Eye (tissue), 1 donor: ENCODE data around the gene PEDS1.
A peak's percentile ranks its signal among the peaks of the same experiment; 100 is the strongest.
"Not testable (repeated sequence)": the region's sequence is repeated elsewhere in the genome, so short reads cannot be mapped to it uniquely, and the experiment has no call there.

Experiments used
- DNase-seq: peaks from one replicate; pipeline ENCODE4 v3.0.0-alpha.2; 2015

Gene PEDS1

DNA sequence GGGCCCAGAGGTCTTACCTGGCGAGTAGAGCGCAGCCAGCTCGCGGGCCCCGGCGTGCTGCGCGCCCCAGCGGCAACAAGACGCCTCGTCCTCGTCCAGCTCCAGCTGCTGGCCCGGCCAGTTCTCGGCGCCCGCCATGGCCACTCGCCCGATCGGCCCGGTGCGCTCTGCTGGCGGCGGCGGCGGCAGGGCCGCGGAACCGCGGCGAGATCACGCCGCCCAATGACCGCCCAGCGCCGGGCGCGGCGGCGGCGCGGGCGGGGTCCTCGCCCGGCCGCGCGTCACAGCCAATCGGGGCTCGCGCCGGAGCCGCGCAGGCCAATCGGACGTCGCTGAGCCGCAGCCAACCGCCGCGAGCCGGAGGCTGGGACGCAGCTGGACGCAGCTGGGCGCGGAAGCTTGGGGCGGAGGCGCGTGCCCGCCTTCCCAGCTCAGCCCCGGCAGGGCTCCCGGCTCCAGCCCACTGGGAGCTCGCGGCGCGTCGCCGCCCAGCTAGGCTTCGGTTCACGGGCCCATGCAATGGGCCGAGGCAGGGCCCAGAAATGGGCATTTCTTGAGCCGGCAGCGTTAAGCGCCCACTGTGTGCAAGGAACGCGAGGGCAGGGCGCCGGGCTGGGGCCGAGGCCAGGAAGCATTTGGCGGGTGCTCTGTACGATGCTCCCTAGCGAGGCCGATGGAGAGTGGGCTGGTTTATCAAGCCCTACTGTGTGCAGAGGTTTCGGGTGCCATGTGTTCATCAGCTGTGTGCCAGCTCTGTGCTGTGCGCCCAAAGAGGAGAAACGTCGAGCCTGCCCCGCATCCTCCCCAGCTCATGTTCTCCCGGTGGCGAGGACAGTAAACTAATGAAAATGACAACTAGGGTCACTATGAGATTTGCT, at the start of gene PEDS1:
Gene PEDS1 (minus strand): TSS at position 224 of the 878 bp plus-strand sequence. CDS start 86 bp downstream, at position 138.
- peak; percentile 95 for DNase-seq

DNA sequence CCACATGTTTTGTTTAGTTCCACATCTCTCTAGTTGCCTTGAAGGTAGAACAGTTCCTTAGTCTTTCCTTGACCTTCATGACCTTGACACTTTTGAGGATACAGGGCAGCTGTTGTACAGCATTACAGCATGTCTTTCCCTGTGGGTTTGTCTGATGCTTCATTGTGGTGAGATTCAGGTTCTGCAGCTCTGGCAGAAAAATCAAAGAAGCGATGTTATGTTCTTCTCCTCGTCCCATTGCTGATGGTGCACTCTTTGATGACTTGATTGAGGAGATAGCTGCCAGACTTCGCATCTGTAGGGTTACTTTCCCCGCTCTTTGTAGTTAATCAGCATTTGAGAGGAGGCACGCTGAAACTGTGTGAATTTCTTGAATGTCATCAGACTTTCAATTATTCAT, 49.2 kb upstream of the PEDS1 start:
- no peak for DNase-seq

DNA sequence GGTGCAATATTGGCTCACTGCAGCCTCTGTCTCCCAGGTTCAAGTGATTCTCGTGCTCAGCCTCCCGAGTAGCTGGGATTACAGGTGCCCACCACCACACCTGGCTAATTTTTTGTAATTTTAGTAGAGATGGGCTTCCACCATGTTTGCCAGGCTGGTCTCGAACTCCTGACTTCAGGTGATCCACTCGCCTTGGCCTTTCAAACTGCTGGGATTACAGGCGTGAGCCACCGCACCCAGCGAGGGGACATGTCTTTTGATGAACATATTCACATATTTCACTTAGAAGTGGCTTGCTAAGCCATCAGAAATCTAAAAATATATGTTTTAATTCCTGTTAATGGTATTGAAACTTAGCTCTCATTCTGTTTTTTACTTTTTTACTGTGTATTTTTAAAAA, 48.2 kb upstream of the PEDS1 start:
- not testable (repeated sequence) for DNase-seq

DNA sequence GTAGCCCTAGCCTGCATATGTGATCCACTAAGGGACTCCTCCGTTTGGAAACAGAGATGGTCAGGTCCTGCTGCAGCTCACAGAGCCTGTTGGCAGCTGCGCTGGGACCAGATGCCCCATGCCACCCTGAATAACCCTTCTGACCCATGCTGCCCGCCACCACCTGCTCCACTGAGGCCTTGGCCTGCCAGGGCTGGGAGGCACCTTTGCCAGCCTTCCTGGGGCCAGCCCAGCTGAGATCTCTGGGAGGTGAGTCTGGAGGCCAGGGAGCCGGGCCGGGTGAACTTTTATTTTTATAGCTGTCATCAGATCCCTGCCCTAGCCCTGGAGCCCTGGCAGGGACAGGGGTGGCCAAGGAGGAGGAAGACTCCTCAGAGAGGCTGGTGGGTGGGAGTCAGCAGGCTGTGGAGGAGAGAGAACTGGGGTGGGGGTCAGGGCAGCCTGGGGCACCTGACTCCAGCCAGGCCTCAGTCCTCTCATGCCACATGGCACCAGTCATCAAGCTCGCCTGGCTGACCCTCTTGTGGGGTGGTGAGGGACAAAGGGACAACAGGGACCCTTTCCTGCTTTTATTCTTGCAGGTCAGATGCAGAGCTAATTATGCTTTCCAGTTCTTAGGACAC, 47.1 kb upstream of the PEDS1 start:
- DNase-seq: no peak

DNA sequence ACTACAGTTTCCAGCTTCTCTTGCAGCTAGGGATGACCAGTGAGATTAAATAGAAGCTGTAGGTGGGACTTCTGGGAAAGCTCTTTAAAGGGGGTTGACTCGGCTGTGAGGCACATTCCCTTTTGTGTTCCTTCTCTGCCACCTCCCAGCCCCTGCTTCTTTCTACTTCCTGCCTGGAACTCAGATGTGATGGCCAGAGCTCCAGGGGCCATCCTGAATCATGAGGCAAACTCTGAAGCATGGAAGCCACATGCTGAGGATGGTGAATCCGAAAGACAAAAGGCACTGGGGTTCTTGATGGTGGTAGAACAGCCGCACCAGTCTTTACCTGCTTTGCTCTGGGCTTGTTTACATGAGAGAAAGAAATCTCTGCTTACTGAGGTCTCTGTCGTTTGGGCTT, 46.2 kb upstream of the PEDS1 start:
- no peak for DNase-seq

DNA sequence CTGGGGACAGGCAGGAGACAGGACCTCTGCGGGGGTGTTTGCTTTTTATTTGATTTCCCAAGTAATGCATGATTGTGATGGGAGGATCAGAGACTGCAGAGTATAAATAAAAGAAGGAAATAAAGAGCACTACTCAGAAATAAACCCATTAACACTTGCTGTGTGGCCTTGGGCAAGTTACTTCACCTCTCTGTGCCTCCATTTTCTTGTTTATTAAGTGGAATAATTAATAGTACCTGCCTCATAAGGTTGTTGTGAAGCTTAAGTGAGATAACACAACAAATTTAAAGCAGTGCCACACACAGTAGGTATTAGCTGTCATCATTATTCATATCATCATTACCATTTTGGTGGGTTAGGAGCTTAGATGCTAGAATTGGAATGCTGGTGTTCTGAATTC, 45.2 kb upstream of the PEDS1 start:
- DNase-seq: no peak

DNA sequence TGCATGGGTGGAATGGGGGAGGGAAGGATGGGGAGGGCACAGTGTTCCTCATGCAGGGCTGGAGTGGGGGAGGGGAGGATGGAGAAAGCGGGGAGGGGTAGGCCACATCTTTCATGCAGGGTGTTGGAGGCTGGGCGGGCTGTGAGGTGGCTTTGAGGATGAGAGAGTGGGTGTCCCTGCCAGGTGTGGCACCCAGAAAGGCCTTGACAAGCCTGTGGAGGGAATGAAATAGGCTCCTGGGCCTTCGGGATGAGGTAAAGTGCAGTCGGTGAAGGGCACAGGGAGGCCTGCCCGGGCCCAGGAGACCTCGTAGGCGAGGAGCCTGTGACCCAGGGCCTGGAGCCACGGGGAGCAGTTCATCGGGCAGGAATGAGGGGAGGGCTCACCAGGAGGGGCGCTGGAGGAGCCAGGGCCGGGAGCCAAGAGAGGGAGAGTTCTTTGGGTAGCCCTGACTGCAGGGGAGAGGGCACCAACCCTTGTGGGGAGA, 44.7 kb upstream of the PEDS1 start:
- no peak for DNase-seq

DNA sequence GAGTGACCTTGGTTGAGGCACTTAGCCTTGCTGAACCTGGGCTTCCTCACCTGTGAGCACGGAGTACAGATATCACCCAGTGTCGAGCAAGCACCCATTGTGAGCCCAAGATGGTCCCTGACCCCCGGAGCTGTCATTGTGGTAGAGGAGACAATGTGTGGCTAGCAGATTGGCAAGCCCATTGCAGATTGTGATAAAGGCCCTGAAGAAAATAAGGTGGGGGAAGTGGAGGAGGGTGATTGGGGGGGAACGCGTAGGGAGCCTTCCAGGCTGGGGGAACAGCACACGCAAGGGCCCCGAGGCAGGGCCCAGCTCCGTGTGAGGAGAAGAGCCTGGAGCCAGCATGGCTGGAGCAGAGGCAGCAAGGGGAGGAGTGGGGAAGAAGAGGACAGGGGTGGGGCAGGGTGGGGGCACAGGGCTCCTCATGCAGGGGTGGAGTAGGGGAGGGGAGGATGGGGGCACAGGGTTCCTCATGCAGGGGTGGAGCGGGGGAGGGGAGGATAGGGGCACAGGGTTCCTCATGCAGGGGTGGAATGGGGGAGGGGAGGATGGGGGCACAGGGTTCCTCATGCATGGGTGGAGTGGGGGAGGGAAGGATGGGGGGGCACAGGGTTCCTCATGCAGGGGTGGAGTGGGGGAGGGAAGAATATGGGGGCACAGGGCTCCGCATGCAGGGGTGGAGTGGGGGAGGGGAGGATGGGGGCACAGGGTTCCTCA, 44.1 kb upstream of the PEDS1 start:
- DNase-seq: no peak

DNA sequence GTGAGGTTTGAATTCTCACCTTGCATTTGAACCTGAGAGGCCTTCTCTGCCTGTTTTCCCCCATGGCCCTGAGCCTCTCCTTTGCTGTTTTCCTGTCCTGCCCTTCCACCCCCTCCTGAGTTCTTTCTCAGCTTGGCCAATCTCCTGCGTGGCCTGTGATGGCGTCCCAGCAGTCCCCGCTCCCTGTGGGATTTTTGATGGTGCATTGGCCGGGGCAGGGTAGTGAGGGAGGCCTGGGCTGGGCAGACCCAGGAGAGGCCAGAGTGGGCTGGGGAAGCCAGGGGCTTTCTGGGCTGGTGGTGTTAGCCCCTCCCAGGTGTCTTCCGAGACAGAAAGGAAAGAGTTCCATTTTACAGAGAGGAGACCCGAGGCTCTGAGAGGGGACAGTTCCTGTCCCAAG, 43.4 kb upstream of the PEDS1 start:
- DNase-seq: no peak

DNA sequence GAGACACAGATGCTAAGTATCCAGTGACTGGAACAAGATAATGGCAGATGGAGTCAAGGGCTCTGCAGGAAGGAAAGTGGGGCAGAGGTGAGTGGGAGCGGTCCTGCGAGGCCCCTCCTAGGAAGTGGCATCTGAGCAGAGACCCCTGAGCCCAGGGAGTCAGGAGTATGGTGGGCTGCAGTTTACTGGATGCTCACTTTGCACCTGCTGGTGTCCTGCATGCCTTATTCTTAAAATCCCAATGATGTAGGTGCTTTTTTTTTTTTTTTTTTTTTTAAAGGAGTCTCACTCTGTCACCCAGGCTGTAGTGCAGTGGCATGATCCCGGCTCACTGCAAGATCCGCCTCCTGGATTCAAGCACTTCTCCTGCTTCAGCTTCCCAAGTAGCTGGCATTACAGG, 42.7 kb upstream of the PEDS1 start:
- no peak for DNase-seq

DNA sequence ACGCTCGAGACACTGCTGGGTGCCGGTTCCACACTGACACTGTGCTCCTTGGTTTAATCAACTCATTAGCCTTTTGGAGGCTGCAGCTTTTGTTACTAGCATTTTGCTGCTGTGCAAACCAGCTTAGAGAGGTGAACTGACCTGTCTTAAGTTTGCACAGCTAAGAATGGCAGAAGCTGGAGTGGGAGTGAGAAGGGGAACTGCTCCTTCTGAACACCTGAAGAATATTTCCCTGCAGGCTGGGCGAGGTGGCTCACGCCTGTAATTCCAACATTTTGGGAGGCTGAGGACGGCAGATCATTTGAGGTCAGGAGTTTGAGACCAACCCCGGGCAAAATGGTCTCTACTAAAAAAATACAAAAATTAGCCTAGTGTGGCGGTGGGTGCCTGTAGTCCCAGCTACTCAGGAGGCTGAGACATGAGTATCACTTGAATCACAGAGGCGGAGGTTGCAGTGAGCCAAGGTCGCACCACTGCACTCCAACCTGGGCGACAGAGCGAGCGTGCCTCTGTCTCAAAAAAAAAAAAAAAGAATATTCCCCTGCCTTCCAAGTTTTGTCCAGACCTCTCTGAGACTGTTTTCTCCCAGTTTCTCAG, 42.1 kb upstream of the PEDS1 start:
- no peak for DNase-seq

DNA sequence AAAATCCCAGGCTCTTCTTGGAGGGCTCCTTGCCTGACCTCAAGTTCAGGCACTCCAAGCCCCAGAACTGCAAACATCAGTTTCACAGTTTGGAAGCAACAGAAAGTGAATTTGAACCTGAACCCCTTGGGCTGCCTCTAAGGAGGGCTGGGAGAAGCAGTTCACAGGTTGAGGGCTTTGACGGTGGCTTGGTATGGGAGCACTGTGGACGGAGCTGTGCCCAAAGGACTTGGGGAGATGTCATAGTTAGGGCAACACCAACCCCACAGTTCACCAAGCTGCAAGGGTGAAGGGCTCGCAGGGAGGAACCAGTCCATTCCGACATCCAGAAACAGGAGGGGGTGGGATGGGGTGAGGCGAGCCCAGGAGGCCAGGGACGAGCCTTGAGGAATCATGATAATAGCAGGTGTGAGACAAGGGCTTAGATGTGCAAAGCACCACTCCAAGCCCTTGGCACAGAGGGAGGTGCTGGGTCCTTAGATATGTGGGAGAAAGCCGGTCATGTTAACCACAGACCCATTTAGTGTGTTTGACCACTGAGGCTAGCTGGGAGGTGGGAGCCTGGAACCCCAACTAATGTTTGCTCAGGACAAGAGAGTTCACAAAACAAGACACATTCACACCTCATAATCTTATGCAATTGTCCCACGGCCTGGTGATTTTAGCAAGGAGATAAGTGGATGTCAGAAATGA, 41.5 kb upstream of the PEDS1 start:
- DNase-seq: no peak

DNA sequence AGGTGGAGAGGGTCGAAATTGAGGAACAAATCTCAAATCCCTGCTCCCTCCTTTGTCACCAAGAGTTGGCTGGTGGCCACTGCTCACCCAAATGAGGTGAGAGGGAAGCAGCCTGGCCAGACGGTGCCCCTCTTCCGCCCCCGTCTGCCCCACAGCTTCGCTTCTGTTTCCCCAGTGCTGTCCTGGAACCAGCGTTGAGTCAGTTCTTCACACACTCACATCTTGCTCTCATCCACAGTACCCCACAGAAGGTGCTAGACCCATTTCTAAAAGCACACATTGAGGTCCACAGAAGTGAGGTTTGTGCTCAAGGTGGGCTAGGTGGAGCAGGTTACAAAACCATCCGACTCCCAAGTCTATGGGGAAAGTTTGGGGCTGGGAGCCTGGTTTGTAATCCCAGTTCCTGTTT, 40.9 kb upstream of the PEDS1 start:
- no peak for DNase-seq

DNA sequence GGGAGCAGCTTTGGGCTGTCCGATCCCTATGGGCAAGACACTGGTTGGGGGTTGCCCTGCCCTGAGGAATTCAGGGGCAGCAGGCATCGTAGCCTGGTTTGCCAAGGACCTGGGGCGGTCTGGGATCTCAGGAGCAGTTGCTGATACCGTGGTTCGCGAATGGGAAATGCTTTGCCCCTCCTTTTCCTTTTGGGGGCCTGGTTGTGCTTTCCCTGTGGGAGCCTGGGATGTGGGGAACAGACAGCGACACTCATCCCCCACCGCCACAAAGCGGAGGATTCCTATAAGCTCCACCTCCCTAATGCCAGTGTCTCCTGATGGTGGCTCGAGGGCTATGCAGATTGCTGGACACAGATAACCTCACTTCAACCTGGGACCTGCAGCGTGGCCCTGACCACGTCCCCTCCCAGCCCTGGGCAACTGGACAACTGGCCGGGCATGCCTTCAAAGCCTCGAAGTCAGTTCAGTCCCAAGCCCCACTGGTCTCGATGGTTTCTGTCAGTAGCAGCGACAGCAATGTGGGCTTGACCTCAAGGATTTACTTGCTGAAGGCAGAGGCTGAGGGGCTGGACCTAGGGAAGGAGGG, 40.4 kb upstream of the PEDS1 start:
- no peak for DNase-seq

DNA sequence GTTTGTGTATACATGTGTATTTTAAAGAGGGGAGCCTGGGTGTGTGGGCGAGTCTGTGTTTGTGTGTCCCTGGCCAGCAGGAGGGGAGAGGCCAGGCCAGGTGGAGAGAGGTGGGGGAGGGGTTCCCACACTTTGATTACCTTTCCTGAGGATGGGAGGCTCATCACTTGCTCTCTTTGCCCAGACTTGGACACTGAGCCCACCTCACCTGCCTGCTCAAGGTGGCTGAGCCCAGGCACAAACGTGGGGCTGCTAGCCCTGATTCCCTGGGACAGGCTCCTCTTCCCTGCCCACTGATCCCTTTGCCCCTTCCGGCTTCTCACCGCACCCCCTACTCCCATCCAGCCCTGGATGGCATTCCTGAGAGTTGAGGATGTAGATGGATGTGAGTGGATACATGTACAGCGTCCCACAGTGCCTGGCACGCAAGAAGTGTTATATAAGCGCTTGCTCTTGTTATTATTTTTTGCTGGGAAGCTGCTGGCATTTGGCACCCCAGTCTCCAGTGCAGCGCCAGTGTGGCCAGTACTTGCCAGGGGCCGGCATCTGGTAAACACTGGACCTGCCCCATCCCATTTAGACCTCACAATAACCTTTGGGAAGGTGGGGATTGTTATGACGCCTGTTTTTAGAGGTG, 39.8 kb upstream of the PEDS1 start:
- DNase-seq: no peak

DNA sequence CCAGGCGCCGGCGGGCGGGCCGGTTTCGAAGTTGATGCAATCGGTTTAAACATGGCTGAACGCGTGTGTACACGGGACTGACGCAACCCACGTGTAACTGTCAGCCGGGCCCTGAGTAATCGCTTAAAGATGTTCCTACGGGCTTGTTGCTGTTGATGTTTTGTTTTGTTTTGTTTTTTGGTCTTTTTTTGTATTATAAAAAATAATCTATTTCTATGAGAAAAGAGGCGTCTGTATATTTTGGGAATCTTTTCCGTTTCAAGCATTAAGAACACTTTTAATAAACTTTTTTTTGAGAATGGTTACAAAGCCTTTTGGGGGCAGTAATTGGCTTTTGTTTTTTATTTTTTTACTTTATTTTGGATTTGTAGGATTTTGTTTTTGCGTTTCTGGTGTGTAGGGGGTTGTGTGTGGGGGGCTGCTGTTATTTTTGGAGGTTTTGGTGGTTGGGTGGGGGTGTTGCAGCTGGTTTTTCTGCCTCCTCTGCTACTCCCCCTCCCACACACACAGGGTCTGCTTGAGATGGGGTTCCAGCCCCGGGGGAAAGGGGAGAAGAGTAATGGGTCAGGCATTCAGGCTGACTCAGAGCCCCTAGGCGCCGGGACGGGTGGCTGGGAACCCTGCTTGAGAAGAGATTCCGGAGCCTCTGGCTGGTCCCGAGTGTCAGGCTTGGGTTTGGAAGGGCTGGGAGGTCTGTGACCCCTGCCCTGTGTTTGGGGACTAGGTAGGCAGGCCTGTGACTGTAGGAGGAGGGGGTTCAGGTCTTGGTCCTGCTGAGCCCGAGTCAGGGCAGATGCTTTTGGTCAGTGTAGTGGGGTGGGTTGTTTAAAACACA, 39.1 kb upstream of the PEDS1 start:
- DNase-seq: peak; percentile 90

DNA sequence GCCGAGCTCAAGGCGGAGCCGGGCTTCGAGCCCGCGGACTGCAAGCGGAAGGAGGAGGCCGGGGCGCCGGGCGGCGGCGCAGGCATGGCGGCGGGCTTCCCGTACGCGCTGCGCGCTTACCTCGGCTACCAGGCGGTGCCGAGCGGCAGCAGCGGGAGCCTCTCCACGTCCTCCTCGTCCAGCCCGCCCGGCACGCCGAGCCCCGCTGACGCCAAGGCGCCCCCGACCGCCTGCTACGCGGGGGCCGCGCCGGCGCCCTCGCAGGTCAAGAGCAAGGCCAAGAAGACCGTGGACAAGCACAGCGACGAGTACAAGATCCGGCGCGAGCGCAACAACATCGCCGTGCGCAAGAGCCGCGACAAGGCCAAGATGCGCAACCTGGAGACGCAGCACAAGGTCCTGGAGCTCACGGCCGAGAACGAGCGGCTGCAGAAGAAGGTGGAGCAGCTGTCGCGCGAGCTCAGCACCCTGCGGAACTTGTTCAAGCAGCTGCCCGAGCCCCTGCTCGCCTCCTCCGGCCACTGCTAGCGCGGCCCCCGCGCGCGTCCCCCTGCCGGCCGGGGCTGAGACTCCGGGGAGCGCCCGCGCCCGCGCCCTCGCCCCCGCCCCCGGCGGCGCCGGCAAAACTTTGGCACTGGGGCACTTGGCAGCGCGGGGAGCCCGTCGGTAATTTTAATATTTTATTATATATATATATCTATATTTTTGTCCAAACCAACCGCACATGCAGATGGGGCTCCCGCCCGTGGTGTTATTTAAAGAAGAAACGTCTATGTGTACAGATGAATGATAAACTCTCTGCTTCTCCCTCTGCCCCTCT, 38.2 kb upstream of the PEDS1 start:
- peak; percentile 86 for DNase-seq

DNA sequence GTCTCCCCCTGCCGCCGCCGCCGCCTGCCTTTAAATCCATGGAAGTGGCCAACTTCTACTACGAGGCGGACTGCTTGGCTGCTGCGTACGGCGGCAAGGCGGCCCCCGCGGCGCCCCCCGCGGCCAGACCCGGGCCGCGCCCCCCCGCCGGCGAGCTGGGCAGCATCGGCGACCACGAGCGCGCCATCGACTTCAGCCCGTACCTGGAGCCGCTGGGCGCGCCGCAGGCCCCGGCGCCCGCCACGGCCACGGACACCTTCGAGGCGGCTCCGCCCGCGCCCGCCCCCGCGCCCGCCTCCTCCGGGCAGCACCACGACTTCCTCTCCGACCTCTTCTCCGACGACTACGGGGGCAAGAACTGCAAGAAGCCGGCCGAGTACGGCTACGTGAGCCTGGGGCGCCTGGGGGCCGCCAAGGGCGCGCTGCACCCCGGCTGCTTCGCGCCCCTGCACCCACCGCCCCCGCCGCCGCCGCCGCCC, 37.6 kb upstream of the PEDS1 start:
- DNase-seq: peak; percentile 58

DNA sequence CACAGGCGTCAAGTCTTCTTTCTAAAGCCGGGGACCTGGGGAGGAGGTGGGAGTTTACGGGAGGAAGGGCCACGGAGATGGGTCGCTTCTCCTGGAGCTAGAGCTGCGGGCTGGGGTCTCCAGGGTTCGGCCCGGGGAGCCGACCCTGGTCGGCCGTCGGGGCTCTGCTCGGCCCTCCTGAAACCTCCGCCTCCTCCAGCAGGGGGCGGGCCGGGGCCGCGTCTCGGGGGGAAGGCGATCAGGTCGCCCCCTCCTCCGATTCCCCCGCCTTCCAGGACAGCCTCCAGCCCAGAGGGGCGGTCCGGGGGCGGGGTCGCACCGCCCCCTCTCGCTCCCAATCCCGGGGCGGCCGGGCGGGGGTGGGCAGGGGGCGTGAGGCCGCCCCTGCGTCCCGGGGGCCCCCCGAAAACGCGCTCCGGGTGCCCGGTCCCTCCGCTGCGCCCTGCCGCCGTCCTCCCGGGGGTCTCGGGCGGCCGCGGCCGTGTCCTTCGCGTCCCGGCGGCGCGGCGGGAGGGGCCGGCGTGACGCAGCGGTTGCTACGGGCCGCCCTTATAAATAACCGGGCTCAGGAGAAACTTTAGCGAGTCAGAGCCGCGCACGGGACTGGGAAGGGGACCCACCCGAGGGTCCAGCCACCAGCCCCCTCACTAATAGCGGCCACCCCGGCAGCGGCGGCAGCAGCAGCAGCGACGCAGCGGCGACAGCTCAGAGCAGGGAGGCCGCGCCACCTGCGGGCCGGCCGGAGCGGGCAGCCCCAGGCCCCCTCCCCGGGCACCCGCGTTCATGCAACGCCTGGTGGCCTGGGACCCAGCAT, 36.9 kb upstream of the PEDS1 start, which contains the start of gene CEBPB:
Gene CEBPB (plus strand): TSS at position 580 of the 814 bp plus-strand sequence. CDS start 204 bp downstream, at position 784.
- peak; percentile 94 for DNase-seq
